WTC11 (cell line): ENCODE results near the gene RAET1E. TPM values are rescaled to one million over a fixed set of nuclear protein-coding genes. Genes with fewer than 3 reads are reported as not detected.

Experiments
- ATAC-seq: fragments of 200-7000 bp; cut with Tn5 transposase; 2 replicates; pipeline ENCODE4 v1.10.0; 2021; ENCODE audit warnings: mild to moderate bottlenecking, moderate library complexity
- CTCF ChIA-PET: fragments of 300-600 bp; sonication (Branson Sonifier 250); formaldehyde crosslinking; loops from one replicate; lab custom pipeline; 2021; ENCODE audit warnings: antibody characterized with exemption; lab: Charles Lee
- POLR2A ChIA-PET: fragments of 350-600 bp; sonication (Branson Sonifier 250); formaldehyde crosslinking; loops from one replicate; lab custom pipeline; 2021; ENCODE audit warnings: antibody characterized with exemption; lab: Charles Lee
- DNase-seq: peaks from one replicate; pipeline ENCODE4 v3.0.0; 2021; ENCODE audit warnings: low spot score
- H3K27ac Mint-ChIP-seq: 2 replicates; pipeline ENCODE4 v1.8.0; 2021; ENCODE audit warnings: mixed read lengths
- H3K27me3 Mint-ChIP-seq: 2 replicates; pipeline ENCODE4 v1.8.0; 2021; ENCODE audit warnings: low read depth, mild to moderate bottlenecking, moderate library complexity, mixed read lengths
- H3K36me3 Mint-ChIP-seq: 2 replicates; pipeline ENCODE4 v1.8.0; 2021; ENCODE audit warnings: mixed read lengths
- H3K4me1 Mint-ChIP-seq: 2 replicates; pipeline ENCODE4 v1.8.0; 2022; ENCODE audit warnings: mixed read lengths
- H3K4me3 Mint-ChIP-seq: 2 replicates; pipeline ENCODE4 v1.8.0; 2021; ENCODE audit warnings: mild to moderate bottlenecking, moderate library complexity, mixed read lengths
- H3K9me3 Mint-ChIP-seq: 2 replicates; pipeline ENCODE4 v1.8.0; 2021; ENCODE audit warnings: mixed read lengths
- AFF4 ChIP-seq: sonication (generic); formaldehyde crosslinking; IDR thresholded peaks from 2 replicates; pipeline ENCODE4 v1.8.1; 2023; ENCODE audit warnings: mild to moderate bottlenecking, missing genetic modification reagents, borderline replicate concordance
- AR ChIP-seq: fragments of 250-450 bp; sonication (Bioruptor Pico); IDR thresholded peaks from 2 replicates; pipeline ENCODE4 v1.9.0; 2021; ENCODE audit warnings: mild to moderate bottlenecking
- ATF3 ChIP-seq: sonication (generic); formaldehyde crosslinking; conservative IDR thresholded peaks from 2 replicates; pipeline ENCODE4 v1.8.1; 2022; ENCODE audit warnings: mild to moderate bottlenecking, missing genetic modification reagents
- EMX1 ChIP-seq: fragments of 250-450 bp; sonication (Bioruptor Pico); IDR thresholded peaks from 2 replicates; pipeline ENCODE4 v1.8.0; 2021; ENCODE audit warnings: mild to moderate bottlenecking
- GABPB1 ChIP-seq: sonication (generic); formaldehyde crosslinking; IDR thresholded peaks from 2 replicates; pipeline ENCODE4 v1.8.1; 2023; ENCODE audit warnings: mild to moderate bottlenecking, missing genetic modification reagents
- HMGXB4 ChIP-seq: sonication (generic); formaldehyde crosslinking; IDR thresholded peaks from 2 replicates; pipeline ENCODE4 v1.8.1; 2023; ENCODE audit warnings: mild to moderate bottlenecking, moderate library complexity, missing genetic modification reagents
- JUN ChIP-seq: sonication (generic); formaldehyde crosslinking; IDR thresholded peaks from 2 replicates; pipeline ENCODE4 v1.8.0; 2023; ENCODE audit warnings: mild to moderate bottlenecking, missing genetic modification reagents
- NR1H2 ChIP-seq: sonication (generic); formaldehyde crosslinking; IDR thresholded peaks from 2 replicates; pipeline ENCODE4 v1.9.0; 2021; ENCODE audit warnings: mild to moderate bottlenecking, moderate library complexity, missing genetic modification reagents
- OVOL2 ChIP-seq: fragments of 250-450 bp; sonication (Bioruptor Pico); IDR thresholded peaks from 2 replicates; pipeline ENCODE4 v1.9.0; 2021; ENCODE audit warnings: mild to moderate bottlenecking, borderline replicate concordance
- PRRX2 ChIP-seq: fragments of 250-450 bp; sonication (Bioruptor Pico); IDR thresholded peaks from 2 replicates; pipeline ENCODE4 v1.8.0; 2021; ENCODE audit warnings: mild to moderate bottlenecking
- RELA ChIP-seq: sonication (generic); formaldehyde crosslinking; IDR thresholded peaks from 2 replicates; pipeline ENCODE4 v1.8.1; 2022; ENCODE audit warnings: missing genetic modification reagents, mild to moderate bottlenecking, borderline replicate concordance
- SP1 ChIP-seq: sonication (generic); formaldehyde crosslinking; conservative IDR thresholded peaks from 2 replicates; pipeline ENCODE4 v1.8.1; 2022; ENCODE audit warnings: missing genetic modification reagents
- TEAD1 ChIP-seq: sonication (generic); formaldehyde crosslinking; IDR thresholded peaks from 2 replicates; pipeline ENCODE4 v1.8.0; 2022; ENCODE audit warnings: mild to moderate bottlenecking, missing genetic modification reagents
- TP53 ChIP-seq: sonication (generic); formaldehyde crosslinking; IDR thresholded peaks from 2 replicates; pipeline ENCODE4 v1.8.1; 2023; ENCODE audit warnings: mild to moderate bottlenecking, missing genetic modification reagents
- ZNF138 ChIP-seq: sonication (generic); formaldehyde crosslinking; conservative IDR thresholded peaks from 2 replicates; pipeline ENCODE4 v1.8.1; 2022; ENCODE audit warnings: mild to moderate bottlenecking, moderate library complexity, missing genetic modification reagents
- ZNF219 ChIP-seq: sonication (generic); formaldehyde crosslinking; IDR thresholded peaks from 2 replicates; pipeline ENCODE4 v1.8.0; 2023; ENCODE audit warnings: missing genetic modification reagents, mild to moderate bottlenecking, borderline replicate concordance
- ZNF263 ChIP-seq: sonication (generic); formaldehyde crosslinking; IDR thresholded peaks from 2 replicates; pipeline ENCODE4 v1.8.1; 2022; ENCODE audit warnings: low read depth, mild to moderate bottlenecking, moderate library complexity, missing genetic modification reagents
- ZNF423 ChIP-seq: fragments of 250-450 bp; sonication (Bioruptor Pico); IDR thresholded peaks from 2 replicates; pipeline ENCODE4 v2.1.2; 2022; ENCODE audit warnings: mild to moderate bottlenecking, moderate library complexity
- ZNF532 ChIP-seq: fragments of 250-450 bp; sonication (Bioruptor Pico); IDR thresholded peaks from 2 replicates; pipeline ENCODE4 v1.9.0; 2021; ENCODE audit warnings: mild to moderate bottlenecking, borderline replicate concordance
- total RNA-seq: library from RNA; stranded (reverse); gene quantifications from 3 replicates; pipeline ENCODE4 v1.2.3, GENCODE V29; 2021

RAET1E gene
- total RNA-seq, 1 experiment from 2014 or later = not detected

GRCh38 chr6:149855741-149856140, 42.2 kb downstream of the RAET1E start (continued):
- TF ChIP-seq ZNF532 (CRISPR knock-in tag) (no peak), ZNF138 (CRISPR knock-in tag) (no peak), TP53 (CRISPR knock-in tag) (no peak), GABPB1 (CRISPR knock-in tag) (no peak), PRRX2 (no peak), ZNF219 (CRISPR knock-in tag) (no peak)

- no peak for TF ChIP-seq HMGXB4 (CRISPR knock-in tag)
- peak; percentile 27; the same call in 1 of the 2 replicates for TF ChIP-seq GABPB1 (CRISPR knock-in tag)
- TF ChIP-seq SP1 = no peak
- no peaks in the 10 kb centered on the region for H3K36me3 Mint-ChIP-seq
Observed at GRCh38 chr6:149855040-149855654, 42.8 kb downstream of the RAET1E start.

GRCh38 chr6:149854532-149854931, 43.4 kb downstream of the RAET1E start:
- ChIA-PET POLR2A (no interaction called here), CTCF (interaction anchor here (0.7 to 0.8 kb wide), 2 partner anchors 14 to 20 kb away, joined by 3 read pairs; no protein-coding TSS in a partner anchor)
- Mint-ChIP-seq H3K27me3 (no peaks in the 10 kb centered on the region), H3K4me3 (no peak overlapping the region), H3K36me3 (no peaks in the 10 kb centered on the region), H3K4me1 (peaks cover 32% of the 10 kb centered on the region), H3K27ac (peak overlapping the region; percentile 88), H3K9me3 (no peaks in the 10 kb centered on the region)
- ATAC-seq (peak; percentile 73), DNase-seq (no peak)
- no peak for TF ChIP-seq ZNF423 (CRISPR knock-in tag)
- TF ChIP-seq JUN (CRISPR knock-in tag) = no peak
- TF ChIP-seq AFF4 (CRISPR knock-in tag) = no peak
- no peak for TF ChIP-seq OVOL2
- no peak for TF ChIP-seq ZNF263 (CRISPR knock-in tag)
- no peak for TF ChIP-seq AR
- no peak for TF ChIP-seq TEAD1 (CRISPR knock-in tag)
- no peak for TF ChIP-seq ZNF219 (CRISPR knock-in tag)
- TF ChIP-seq NR1H2 (CRISPR knock-in tag) = no peak
- TF ChIP-seq EMX1 (CRISPR knock-in tag) = no peak
- no peak for TF ChIP-seq TP53 (CRISPR knock-in tag)
- no peak for TF ChIP-seq ATF3
- no peak for TF ChIP-seq RELA

More at GRCh38 chr6:149855040-149855654, 42.8 kb downstream of the RAET1E start:
- DNase-seq (no peak), ATAC-seq (peak; percentile 21)
- POLR2A ChIA-PET = no interaction called here
- H3K4me1 Mint-ChIP-seq = peaks cover 37% of the 10 kb centered on the region
- CTCF ChIA-PET = no interaction called here
- no peak overlapping the region for H3K27ac Mint-ChIP-seq
- H3K4me3 Mint-ChIP-seq = no peak overlapping the region
- no peaks in the 10 kb centered on the region for H3K9me3 Mint-ChIP-seq
- no peaks in the 10 kb centered on the region for H3K27me3 Mint-ChIP-seq
